CD4-positive, alpha-beta memory T cell (primary cell): ENCODE measurements around the gene NTNG2. TPM values are rescaled to one million over a fixed set of nuclear protein-coding genes. Genes with fewer than 3 reads are reported as not detected.
A peak's percentile ranks its signal among the peaks of the same experiment; 100 is the strongest.

ENCODE experiments used
- CTCF ChIA-PET: fragments of 350-600 bp; sonication (Branson Sonifier 250); formaldehyde crosslinking; loops from one replicate; lab custom pipeline; 2021; ENCODE audit warnings: inconsistent platforms; ENCODE audit not compliant: partially characterized antibody; lab: Charles Lee
- POLR2A ChIA-PET: fragments of 350-600 bp; sonication (Branson Sonifier 250); formaldehyde crosslinking; loops from one replicate; lab custom pipeline; 2021; ENCODE audit not compliant: partially characterized antibody; lab: Charles Lee
- DNase-seq, 5 donors: peaks; one replicate each; pipeline versions ENCODE4 v3.0.0 to v3.0.0-alpha.2; 2020 to 2022; ENCODE audit warnings: mixed read lengths in 1 of 5
- H3K27ac ChIP-seq: one replicate; pipeline ENCODE4 v1.7.0; 2013; ENCODE audit warnings: low read depth, low read length
- H3K27me3 ChIP-seq: 2 replicates; pipeline ENCODE4 v1.7.0; 2013; ENCODE audit warnings: mild to moderate bottlenecking, low read length, moderate library complexity; ENCODE audit not compliant: insufficient read depth
- H3K36me3 ChIP-seq: 2 replicates; pipeline ENCODE4 v1.7.0; 2013; ENCODE audit warnings: mild to moderate bottlenecking, low read length, moderate library complexity; ENCODE audit not compliant: insufficient read depth
- H3K4me1 ChIP-seq: 2 replicates; pipeline ENCODE4 v1.7.0; 2013; ENCODE audit warnings: mild to moderate bottlenecking, low read length, moderate library complexity; ENCODE audit not compliant: insufficient read depth
- H3K4me3 ChIP-seq, 2 donors: one replicate each; pipeline ENCODE4 v1.7.0; 2013; ENCODE audit warnings: low read length in 2 of 2, mild to moderate bottlenecking in 1 of 2
- H3K9me3 ChIP-seq, 2 donors: one replicate each; pipeline ENCODE4 v1.7.0; 2013; ENCODE audit warnings: low read length in 2 of 2, control low read depth in 1 of 2; ENCODE audit not compliant: control insufficient read depth in 1 of 2
- H3K27ac Mint-ChIP-seq, 7 donors: one replicate each; pipeline ENCODE4 v1.8.0; 2020 to 2021; ENCODE audit warnings: mixed read lengths in 7 of 7, mild to moderate bottlenecking in 6 of 7, inconsistent platforms in 3 of 7, moderate library complexity in 3 of 7
- H3K27me3 Mint-ChIP-seq, 2 donors: one replicate each; pipeline ENCODE4 v1.8.0; 2020 to 2021; ENCODE audit warnings: mixed read lengths in 2 of 2
- H3K36me3 Mint-ChIP-seq, 2 donors: one replicate each; pipeline ENCODE4 v1.8.0; 2020 to 2021; ENCODE audit warnings: mixed read lengths in 2 of 2, inconsistent platforms in 1 of 2, mild to moderate bottlenecking in 1 of 2
- H3K4me1 Mint-ChIP-seq, 4 donors: one replicate each; pipeline ENCODE4 v1.8.0; 2020 to 2021; ENCODE audit warnings: mixed read lengths in 4 of 4, mild to moderate bottlenecking in 1 of 4
- H3K4me3 Mint-ChIP-seq, 8 donors: one replicate each; pipeline ENCODE4 v1.8.0; 2020 to 2021; ENCODE audit warnings: mixed read lengths in 8 of 8, mild to moderate bottlenecking in 7 of 8, moderate library complexity in 6 of 8, inconsistent platforms in 3 of 8
- H3K9me3 Mint-ChIP-seq, 8 donors: one replicate each; pipeline ENCODE4 v1.8.0; 2020 to 2021; ENCODE audit warnings: mixed read lengths in 8 of 8, mild to moderate bottlenecking in 5 of 8, inconsistent platforms in 3 of 8, moderate library complexity in 1 of 8
- intact Hi-C: fragments of 100-400 bp; cut with micrococcal nuclease; formaldehyde crosslinking; loops from one replicate; pipeline ENCODE4 v1.15.1; 2023
- polyA plus RNA-seq, 2 donors: library from polyadenylated mRNA; unstranded; fragments of 300-500 nt; fragmentation: Illumina TruSeq; gene quantifications; one replicate each; pipeline ENCODE4 v1.2.3, GENCODE V29; 2021
- total RNA-seq, 2 experiments: library from RNA; stranded (reverse); gene quantifications; one replicate each; pipeline ENCODE4 v1.2.3, GENCODE V29; 2021

The NTNG2 gene
- total and polyA plus RNA-seq, 4 experiments from 2014 or later, result 1.0 to 8.8 (median 3.6) TPM

GRCh38 chr9:132204883-132205282 lies 43.0 kb downstream of the NTNG2 start:
- Histone ChIP-seq H3K27ac (no peak overlapping the region), H3K4me3 (no peak overlapping the region), H3K36me3 (no peaks in the 10 kb centered on the region), H3K27me3 (no peaks in the 10 kb centered on the region), H3K9me3 (no peaks in the 10 kb centered on the region), H3K4me1 (no peaks in the 10 kb centered on the region)
- DNase-seq, result no peak
- Mint-ChIP-seq H3K4me3 (no peak overlapping the region), H3K27me3 (peaks cover 21 to 22% of the 10 kb centered on the region in 2 donors), H3K27ac (no peak overlapping the region), H3K4me1 (no peaks in the 10 kb centered on the region), H3K9me3 (peaks cover 0 to 12% (median 7%) of the 10 kb centered on the region in 8 donors), H3K36me3 (no peaks in the 10 kb centered on the region)
- intact Hi-C loops, result no loop called here
- ChIA-PET POLR2A (no interaction called here), CTCF (no interaction called here)

- H3K9me3 Mint-ChIP-seq, result peaks cover 0 to 12% (median 7%) of the 10 kb centered on the region in 8 donors
- H3K9me3 ChIP-seq, result no peaks in the 10 kb centered on the region
- no peaks in the 10 kb centered on the region for H3K27me3 ChIP-seq
- no peak overlapping the region for H3K4me3 ChIP-seq
- H3K36me3 ChIP-seq, result no peaks in the 10 kb centered on the region
- no peak for DNase-seq
- no peak overlapping the region for H3K27ac ChIP-seq
- ChIA-PET CTCF (no interaction called here), POLR2A (no interaction called here)
- no peaks in the 10 kb centered on the region for H3K4me1 ChIP-seq
- intact Hi-C loops, result no loop called here
- no peaks in the 10 kb centered on the region for H3K4me1 Mint-ChIP-seq
- no peak overlapping the region for H3K27ac Mint-ChIP-seq
- H3K4me3 Mint-ChIP-seq, result no peak overlapping the region
- H3K27me3 Mint-ChIP-seq, result peaks cover 14 to 19% of the 10 kb centered on the region in 2 donors
- H3K36me3 Mint-ChIP-seq, result no peaks in the 10 kb centered on the region
Measured at GRCh38 chr9:132207215-132207614, 45.4 kb downstream of the NTNG2 start.

GRCh38 chr9:132207839-132208615 lies 46.2 kb downstream of the NTNG2 start:
- Mint-ChIP-seq H3K36me3 (no peaks in the 10 kb centered on the region), H3K27ac (no peak overlapping the region), H3K9me3 (peaks cover 0 to 12% (median 7%) of the 10 kb centered on the region in 8 donors), H3K4me3 (no peak overlapping the region), H3K4me1 (no peaks in the 10 kb centered on the region), H3K27me3 (peaks cover 12 to 22% of the 10 kb centered on the region in 2 donors)
- Histone ChIP-seq H3K4me1 (no peaks in the 10 kb centered on the region), H3K27me3 (no peaks in the 10 kb centered on the region), H3K4me3 (no peak overlapping the region), H3K36me3 (no peaks in the 10 kb centered on the region), H3K9me3 (no peaks in the 10 kb centered on the region), H3K27ac (no peak overlapping the region)
- CTCF ChIA-PET, result no interaction called here
- intact Hi-C loops, result no loop called here
- no peak for DNase-seq
- POLR2A ChIA-PET, result no interaction called here

GRCh38 chr9:132209228-132209627 lies 47.4 kb downstream of the NTNG2 start:
- Histone ChIP-seq H3K4me3 (no peak overlapping the region), H3K36me3 (no peaks in the 10 kb centered on the region), H3K4me1 (no peaks in the 10 kb centered on the region), H3K9me3 (no peaks in the 10 kb centered on the region), H3K27ac (no peak overlapping the region), H3K27me3 (no peaks in the 10 kb centered on the region)
- Mint-ChIP-seq H3K4me3 (no peak overlapping the region), H3K9me3 (peaks cover 0 to 12% (median 7%) of the 10 kb centered on the region in 8 donors), H3K36me3 (no peaks in the 10 kb centered on the region), H3K27ac (no peak overlapping the region), H3K27me3 (peaks cover 11 to 22% of the 10 kb centered on the region in 2 donors), H3K4me1 (no peaks in the 10 kb centered on the region)
- ChIA-PET CTCF (no interaction called here), POLR2A (no interaction called here)
- intact Hi-C loops, result no loop called here
- no peak for DNase-seq

GRCh38 chr9:132210472-132211145 lies 48.8 kb downstream of the NTNG2 start:
- Mint-ChIP-seq H3K27ac (no peak overlapping the region), H3K27me3 (peaks cover 3 to 16% of the 10 kb centered on the region in 2 donors), H3K4me1 (no peaks in the 10 kb centered on the region), H3K9me3 (peaks cover 0 to under 1% (median 0%) of the 10 kb centered on the region in 8 donors), H3K4me3 (no peak overlapping the region), H3K36me3 (no peaks in the 10 kb centered on the region)
- Histone ChIP-seq H3K36me3 (no peaks in the 10 kb centered on the region), H3K4me3 (no peak overlapping the region), H3K4me1 (no peaks in the 10 kb centered on the region), H3K27ac (no peak overlapping the region), H3K27me3 (no peaks in the 10 kb centered on the region), H3K9me3 (no peaks in the 10 kb centered on the region)
- ChIA-PET POLR2A (no interaction called here), CTCF (interaction anchor here (0.8 to 1.2 kb wide), 2 partner anchors 10 to 26 kb away, joined by 3 read pairs; no protein-coding TSS in a partner anchor)
- DNase-seq, result no peak
- intact Hi-C loops, result no loop called here

- H3K27me3 ChIP-seq, result no peaks in the 10 kb centered on the region
- POLR2A ChIA-PET, result no interaction called here
- no peak overlapping the region for H3K27ac ChIP-seq
- no peaks in the 10 kb centered on the region for H3K9me3 ChIP-seq
- DNase-seq, result no peak
- CTCF ChIA-PET, result no interaction called here
- H3K4me1 ChIP-seq, result no peaks in the 10 kb centered on the region
- Mint-ChIP-seq H3K4me3 (no peak overlapping the region), H3K4me1 (no peaks in the 10 kb centered on the region), H3K36me3 (no peaks in the 10 kb centered on the region), H3K27ac (peak overlapping the region in 1 of 7 donors; percentile 10), H3K9me3 (no peaks in the 10 kb centered on the region), H3K27me3 (peaks cover 3 to 18% of the 10 kb centered on the region in 2 donors)
- intact Hi-C loops, result no loop called here
- H3K36me3 ChIP-seq, result no peaks in the 10 kb centered on the region
- no peak overlapping the region for H3K4me3 ChIP-seq
Measured at GRCh38 chr9:132211570-132211969, 49.7 kb downstream of the NTNG2 start.

GRCh38 chr9:132214027-132214622 lies 52.3 kb downstream of the NTNG2 start:
- H3K4me3 Mint-ChIP-seq, result no peak overlapping the region
- Histone ChIP-seq H3K4me3 (no peak overlapping the region), H3K4me1 (no peaks in the 10 kb centered on the region), H3K27ac (no peak overlapping the region), H3K27me3 (no peaks in the 10 kb centered on the region), H3K36me3 (no peaks in the 10 kb centered on the region), H3K9me3 (no peaks in the 10 kb centered on the region)
- no peaks in the 10 kb centered on the region for H3K4me1 Mint-ChIP-seq
- CTCF ChIA-PET, result interaction anchor here (1.0 kb wide), 1 partner anchor 22 kb away, joined by 3 read pairs; no protein-coding TSS in a partner anchor
- POLR2A ChIA-PET, result no interaction called here
- H3K9me3 Mint-ChIP-seq, result no peaks in the 10 kb centered on the region
- no peaks in the 10 kb centered on the region for H3K36me3 Mint-ChIP-seq
- H3K27me3 Mint-ChIP-seq, result peaks cover 2 to 9% of the 10 kb centered on the region in 2 donors
- intact Hi-C loops, result no loop called here
- H3K27ac Mint-ChIP-seq, result peak overlapping the region in 1 of 7 donors; percentile 7
- DNase-seq, result no peak
